NCI-H146 treated with DMSO at 0.1 percent for 48 hours (cell line): Measurements from ENCODE around the gene IQGAP2.

Experiments
- DNase-seq: peaks from one replicate; lab custom pipeline; 2025; ENCODE audit not compliant: unreplicated experiment; lab: John Stamatoyannopoulos, UW

The IQGAP2 gene

GRCh38 chr5:76561959-76562358, 158.9 kb downstream of the IQGAP2 start:
- DNase-seq: no peak

DNA sequence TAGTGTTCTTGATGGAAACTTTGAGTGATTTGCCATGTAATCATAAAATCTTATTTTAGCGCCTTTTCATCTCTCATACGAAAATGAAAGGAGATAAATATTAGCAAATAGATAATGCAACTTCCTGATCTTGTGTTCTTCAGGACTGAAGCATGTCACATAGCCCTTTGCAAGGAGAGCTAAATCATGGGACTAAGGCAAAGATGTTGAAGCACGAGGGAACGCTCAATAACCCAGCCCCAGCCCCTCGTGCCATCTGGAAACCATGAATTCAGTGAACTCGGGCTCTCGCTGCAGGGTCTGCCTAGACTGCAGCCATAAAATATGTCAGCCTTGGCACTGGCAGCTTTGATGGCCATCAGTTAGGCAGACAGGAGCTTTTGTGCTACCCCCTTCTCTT, 161.9 kb downstream of the IQGAP2 start:
- DNase-seq: no peak

DNA sequence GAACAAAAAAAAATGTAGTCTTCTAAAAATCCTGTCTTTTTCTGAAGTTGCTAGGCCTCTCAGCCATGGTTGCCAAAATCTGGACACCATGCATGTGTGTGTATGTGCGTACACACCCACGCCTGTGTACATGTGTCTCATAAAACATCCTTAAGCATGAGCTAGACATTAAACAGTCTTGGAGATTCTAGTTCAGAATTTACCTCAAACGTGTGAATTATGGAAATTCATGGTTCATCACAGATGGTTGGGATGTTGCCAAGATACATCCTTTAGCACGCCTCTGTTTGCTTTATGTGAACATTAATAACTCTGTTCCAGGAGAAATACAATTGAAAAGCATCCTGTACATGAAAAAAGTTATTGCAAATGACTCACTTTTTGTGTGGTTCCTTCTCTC, 167.1 kb downstream of the IQGAP2 start:
- no peak for DNase-seq

DNA sequence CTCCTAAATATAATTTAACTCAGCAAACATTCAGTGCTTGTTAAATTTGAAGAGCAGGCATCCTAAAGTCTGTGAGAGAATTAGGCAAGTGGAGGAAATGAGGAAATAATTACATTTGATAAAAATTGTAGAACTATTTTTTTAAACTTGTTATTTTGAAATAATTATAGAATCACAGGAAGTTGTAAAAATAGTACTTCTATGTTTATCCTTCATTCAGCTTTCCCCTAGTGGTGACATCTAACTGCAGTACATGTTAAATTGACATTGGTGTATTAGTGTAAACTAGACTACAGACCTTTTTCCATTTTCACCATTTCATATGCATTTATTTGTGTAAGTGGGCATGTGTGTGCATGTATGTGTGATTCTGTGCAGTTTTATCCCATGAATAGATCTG, 168.5 kb downstream of the IQGAP2 start:
- no peak for DNase-seq

GRCh38 chr5:76576450-76576849, 173.4 kb downstream of the IQGAP2 start:
- no peak for DNase-seq

- no peak for DNase-seq
Measured at GRCh38 chr5:76576996-76577395, 173.9 kb downstream of the IQGAP2 start.

- DNase-seq: no peak
Measured at GRCh38 chr5:76579166-76579937, 176.3 kb downstream of the IQGAP2 start.

DNA sequence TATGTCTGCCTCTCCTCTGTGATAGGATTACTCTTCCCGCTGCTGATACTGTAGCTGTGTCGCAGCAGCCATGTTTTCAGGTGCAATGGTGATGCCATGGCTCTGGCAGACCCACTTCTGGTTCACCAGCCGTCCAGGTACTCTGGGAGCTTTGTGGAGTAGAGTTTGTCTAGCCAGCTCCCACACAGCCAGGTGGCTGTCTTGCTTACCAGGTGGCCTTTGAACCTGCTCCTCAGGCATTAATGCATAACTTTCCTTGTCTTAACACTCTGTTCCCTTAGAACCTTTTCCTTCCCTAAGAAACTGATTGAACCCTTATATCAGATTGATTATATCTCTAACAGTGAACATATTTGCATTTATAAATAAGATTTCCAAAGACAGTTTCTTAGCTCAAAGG, 177.9 kb downstream of the IQGAP2 start:
- DNase-seq: no peak

DNA sequence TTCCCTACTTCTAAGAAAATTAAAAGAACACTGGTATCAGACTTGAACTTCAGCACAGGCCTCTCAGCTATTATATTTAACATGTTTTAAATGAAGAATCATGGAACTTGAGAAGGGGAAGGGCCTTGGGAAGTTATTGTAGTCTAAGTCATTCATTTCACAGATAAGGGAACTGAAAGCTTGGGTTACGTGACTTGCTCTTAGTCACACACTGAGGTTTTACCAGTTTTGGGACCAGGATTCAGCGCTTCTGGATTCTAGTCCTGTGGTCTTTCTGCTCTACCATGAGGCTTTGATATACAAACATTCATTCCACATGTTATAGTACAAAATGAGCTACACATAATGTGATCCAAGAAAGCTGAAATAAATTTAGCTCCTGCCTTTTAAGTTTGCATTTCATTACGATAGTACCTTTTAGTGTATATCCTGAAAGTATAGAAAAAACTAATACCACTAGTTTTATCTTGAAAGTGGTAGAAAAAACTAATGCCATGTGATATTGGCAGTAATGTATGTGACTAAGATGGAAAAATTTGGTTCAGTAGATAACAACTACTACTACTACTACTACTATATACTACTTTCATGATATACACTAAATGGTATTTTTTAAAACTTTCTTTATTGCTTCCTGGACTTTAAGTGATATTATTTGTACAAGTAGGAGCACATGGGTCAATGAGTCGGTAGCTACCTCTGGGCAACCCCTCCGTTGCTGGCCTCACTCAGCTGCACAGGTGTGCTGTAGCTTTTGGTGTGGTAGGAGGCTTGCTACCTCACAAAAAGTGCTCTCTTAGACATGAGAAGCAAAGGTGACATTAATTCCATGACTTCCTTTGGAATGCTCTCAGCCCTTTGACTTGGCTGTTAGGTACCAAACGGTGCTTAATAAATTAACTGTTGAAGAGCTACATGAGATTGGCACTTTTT, 179.4 kb downstream of the IQGAP2 start:
- no peak for DNase-seq

- DNase-seq: no peak
Measured at GRCh38 chr5:76583163-76584047, 180.3 kb downstream of the IQGAP2 start.

- no peak for DNase-seq
Measured at GRCh38 chr5:76585783-76586217, 182.7 kb downstream of the IQGAP2 start.

DNA sequence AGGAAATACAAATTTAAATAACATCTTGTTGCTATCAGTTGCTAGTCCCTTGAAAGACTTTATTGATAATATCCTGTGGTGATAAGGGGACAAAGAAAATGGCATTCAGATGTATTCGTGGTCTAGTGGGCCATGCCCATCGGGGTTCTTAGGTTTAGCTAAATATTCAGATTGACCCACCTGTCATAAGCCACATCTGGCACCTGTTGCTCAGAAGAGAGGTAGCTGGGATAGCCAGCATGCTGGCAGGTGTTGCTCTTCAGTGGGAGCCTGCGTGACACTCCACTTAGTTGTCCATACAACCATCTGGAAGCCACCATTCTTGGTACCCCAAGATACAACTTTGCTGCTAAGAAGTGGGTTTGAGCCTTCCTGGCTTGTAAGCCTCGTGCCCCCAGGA, 183.4 kb downstream of the IQGAP2 start:
- DNase-seq: no peak

GRCh38 chr5:76590027-76590426, 186.9 kb downstream of the IQGAP2 start:
- DNase-seq: no peak

DNA sequence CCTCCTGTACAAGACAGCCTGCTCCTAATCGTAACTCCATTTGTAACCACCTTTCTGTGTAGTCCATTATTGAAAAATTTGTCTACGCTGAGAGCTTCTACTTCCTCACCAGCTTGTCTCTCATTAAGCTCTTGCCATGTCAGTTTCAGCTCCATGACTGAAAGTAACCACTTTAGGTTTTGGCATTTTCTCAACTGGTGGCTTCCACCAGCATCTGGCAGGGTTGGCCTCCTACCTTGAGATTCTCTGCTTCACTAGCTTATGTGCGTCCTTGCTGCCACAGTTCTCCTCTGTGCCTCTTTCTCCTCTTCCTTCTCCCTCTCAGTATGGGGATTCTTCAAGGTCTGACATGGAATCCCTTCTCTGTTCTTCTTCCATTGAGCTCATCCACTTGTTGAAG, 188.3 kb downstream of the IQGAP2 start:
- DNase-seq: no peak

GRCh38 chr5:76592692-76593091, 189.6 kb downstream of the IQGAP2 start:
- DNase-seq: no peak

DNA sequence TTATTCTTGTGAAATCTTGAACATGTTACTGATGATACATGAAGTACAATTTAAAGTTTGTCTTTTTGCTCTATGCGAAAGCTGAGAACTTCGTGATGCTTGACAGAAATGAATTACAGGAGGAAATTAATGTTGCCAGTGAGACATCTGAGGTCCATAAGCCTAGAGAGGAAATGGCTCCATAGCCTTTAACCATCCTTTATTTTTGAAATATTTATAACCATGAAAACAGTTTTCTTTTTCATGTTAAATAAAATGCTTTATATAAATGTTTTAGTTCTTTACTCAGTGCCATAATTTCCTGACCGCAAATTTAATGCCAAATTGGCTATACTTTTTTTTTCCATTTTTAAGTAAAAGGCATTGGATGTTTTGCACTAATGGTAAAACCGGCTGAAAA, 191.0 kb downstream of the IQGAP2 start:
- no peak for DNase-seq

- DNase-seq: no peak
Measured at GRCh38 chr5:76595755-76596481, 192.8 kb downstream of the IQGAP2 start.

GRCh38 chr5:76598531-76598930, 195.4 kb downstream of the IQGAP2 start:
- no peak for DNase-seq

- DNase-seq: no peak
Measured at GRCh38 chr5:76600716-76601115, 197.6 kb downstream of the IQGAP2 start.

DNA sequence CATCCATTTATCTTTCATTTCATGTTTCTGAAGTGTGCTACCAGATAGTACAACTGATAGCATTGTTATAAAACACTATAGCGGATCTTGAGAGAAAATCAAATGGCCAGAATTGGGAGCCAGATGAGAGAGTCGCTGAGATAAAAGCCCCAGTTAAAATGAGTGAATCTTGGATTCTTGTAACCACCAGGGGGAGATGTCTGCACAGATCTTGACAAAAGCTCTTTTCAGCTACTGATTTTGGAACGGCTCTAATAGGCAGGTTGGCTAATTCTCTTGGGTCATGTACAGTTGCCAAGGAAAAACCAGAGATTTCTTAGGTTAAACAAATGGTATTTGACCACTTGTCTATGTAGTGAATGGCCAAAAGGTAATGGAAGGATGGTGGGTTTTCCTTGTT, 198.4 kb downstream of the IQGAP2 start:
- DNase-seq: peak; percentile 2
